T-helper 9 cell (primary cell): ENCODE data around the gene IL2RG.
A peak's percentile ranks its signal among the peaks of the same experiment; 100 is the strongest.

ENCODE experiments used
- DNase-seq: peaks from one replicate; pipeline ENCODE4 v3.0.0-alpha.2; 2020
- total RNA-seq, 2 donors: gene quantifications; one replicate each; lab custom pipeline; 2026; lab: John Stamatoyannopoulos, UW

The IL2RG gene
- 27.8 to 34.5 reads per million in 2 donors for total RNA-seq

DNA sequence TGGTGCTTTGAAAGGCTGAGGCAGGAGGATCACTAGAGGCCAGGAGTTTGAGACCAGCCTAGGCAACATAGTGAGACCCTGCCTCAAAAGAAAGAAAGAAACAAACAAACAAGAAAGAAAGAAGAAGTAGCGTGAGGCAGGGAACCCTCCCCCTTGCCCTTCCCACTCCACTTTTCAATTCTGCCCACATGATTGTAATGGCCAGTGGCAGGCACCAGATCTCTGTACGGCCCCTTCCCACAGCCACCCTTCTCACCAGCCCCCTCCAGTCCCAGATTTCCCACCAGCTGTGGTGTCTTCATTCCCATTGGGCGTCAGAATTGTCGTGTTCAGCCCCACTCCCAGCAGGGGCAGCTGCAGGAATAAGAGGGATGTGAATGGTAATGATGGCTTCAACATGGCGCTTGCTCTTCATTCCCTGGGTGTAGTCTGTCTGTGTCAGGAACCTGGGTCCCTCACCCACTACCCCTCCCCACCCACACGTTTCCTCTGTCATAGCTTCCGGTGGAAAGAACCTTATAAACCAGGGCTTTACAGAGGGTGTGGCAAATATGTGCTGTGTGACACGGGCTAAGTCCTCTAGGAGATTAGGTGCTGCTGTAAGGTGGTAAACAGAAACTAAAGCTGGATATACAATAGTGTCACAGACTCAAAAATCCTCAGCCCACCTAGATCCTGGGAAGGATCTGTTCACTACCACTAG, at the start of gene IL2RG:
Gene IL2RG (minus strand): TSS at position 437 of the 703 bp plus-strand sequence. CDS start 38 bp downstream, at position 399.
- peak; percentile 72 for DNase-seq

DNA sequence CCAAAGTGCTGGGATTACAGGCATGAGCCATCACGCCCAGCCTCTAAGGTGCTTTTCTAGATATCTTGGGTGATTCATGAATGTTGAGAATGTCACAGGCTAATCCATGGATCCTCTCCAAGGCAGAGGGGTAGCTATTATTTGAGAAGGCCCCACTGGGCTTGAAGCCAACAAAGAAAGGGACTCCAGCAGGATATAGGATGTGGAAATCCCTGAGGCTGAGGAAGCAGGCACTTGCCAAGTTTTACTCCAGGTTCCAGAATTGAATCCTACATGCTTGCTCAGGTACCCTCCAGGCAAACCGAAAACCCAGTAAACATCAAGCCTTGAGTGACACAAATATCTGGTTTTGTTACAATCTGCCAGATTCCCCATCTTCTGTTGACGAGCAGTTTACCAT, 49.1 kb upstream of the IL2RG start:
- DNase-seq: no peak

- no peak for DNase-seq
These were observed 48.0 kb upstream of the IL2RG start for GRCh38 chrX:71159335-71159734.

- no peak for DNase-seq
These were observed 47.2 kb upstream of the IL2RG start for GRCh38 chrX:71158603-71159002.

GRCh38 chrX:71154641-71155040, 43.3 kb upstream of the IL2RG start:
- DNase-seq: no peak

DNA sequence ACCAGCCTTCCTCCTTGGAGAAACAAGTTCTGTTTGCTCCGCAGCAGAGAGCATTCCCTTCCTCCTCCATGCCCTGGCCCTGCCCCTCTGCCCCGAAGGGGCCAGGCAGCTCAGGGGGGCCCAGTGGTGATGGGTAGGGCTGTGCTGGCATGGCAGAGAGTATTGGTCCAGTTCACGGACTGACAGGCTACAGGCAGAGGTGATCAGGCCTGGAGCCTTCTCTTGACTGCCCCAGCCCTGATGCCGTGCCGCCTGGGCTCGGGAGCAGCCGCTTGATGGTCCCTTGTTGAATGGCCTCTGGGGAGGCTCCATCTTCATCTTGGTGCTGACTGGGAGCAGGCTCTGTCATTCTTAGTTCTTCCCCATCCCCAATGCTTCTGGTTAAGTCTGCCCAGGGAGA, 42.8 kb upstream of the IL2RG start:
- no peak for DNase-seq

GRCh38 chrX:71151366-71151765, 40.0 kb upstream of the IL2RG start:
- no peak for DNase-seq

DNA sequence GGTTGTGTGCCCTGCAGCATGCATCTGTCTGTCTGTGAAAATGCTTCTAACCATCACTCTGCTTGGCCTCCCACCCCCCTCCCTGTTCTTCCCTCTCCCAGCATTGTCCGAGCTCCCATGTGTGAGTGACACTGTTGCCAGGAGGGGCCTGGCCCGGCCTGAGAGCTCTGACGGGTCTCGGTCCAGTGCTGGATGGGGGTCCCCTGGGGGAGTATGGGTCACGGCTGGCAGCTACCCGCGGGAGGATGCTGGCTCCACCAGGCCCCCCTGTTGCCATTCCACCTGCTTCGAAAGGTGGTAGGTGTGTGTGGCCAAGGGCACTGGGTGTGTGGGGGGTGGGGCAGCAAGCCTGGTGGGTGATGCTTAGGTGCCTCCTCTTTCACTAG, 36.9 kb upstream of the IL2RG start:
- DNase-seq: no peak

DNA sequence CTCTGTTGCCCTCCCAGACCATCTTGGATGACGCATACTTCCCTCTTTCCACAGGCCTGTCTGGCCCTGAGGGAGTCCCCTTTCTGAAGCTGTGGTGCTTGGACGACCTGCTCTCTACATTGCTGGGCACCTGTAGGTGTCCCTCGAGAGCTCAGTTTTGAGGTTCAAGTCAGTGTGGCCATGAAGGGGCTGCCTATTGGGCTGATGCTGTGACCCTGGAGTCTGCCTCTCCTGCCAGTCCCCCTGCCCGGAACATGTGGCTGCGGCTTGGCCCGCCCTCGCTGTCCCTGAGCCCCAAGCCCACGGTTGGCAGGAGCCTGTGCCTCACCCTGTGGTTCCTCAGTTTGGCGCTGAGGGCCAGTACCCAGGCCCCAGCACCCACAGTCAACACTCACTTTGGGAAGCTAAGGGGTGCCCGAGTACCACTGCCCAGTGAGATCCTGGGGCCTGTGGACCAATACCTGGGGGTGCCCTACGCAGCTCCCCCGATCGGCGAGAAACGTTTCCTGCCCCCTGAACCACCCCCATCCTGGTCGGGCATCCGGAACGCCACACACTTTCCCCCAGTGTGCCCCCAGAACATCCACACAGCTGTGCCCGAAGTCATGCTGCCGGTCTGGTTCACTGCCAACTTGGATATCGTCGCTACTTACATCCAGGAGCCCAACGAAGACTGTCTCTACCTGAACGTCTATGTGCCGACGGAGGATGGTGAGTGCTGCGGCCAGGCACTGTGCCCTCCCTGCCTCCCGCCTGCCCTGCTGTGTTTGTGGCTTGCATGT, 36.3 kb upstream of the IL2RG start:
- no peak for DNase-seq

DNA sequence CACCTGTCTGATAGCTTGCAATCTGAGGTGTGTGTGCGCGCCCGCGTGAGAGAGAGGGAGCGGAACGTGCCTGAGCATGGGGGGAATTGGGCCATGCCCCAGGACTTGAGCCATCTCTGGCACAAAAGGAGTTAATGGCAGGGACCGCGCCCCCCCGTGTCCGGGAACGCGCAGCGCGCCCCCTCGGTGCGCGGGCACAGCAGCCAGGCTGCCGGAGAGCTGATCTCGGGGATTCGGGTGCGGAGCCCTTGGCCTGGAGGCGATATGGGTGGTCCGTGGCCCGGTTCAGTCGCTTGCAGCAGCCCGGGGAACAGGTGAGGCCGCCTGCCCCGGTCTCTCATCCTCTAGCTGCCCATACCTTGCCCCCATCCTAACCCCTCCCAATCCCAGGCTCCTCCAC, 33.3 kb upstream of the IL2RG start, which contains the start of gene NLGN3:
Gene NLGN3 (plus strand): TSS at position 191 of the 400 bp plus-strand sequence. CDS start 2,909 bp downstream, outside the sequence.
- DNase-seq: no peak

DNA sequence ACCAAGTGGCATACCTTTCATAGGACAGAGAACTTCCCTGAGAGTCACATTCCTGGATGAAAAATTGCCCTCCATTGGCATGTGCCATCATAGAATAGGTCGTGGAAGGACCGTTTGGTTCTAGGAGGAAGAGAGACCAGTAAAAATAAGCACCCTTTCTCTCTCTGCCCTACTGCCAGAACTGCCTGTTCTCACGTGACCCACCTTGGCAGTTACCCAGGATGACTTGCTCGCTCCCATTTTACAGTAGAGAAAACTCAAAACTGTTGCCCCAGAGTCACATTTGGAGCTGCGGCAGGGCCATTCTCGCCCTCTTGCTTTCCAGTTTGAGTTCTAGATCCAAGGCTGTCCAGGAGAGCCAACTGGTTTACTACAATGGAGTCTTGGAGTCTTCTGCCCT, 32.1 kb upstream of the IL2RG start:
- DNase-seq: no peak

DNA sequence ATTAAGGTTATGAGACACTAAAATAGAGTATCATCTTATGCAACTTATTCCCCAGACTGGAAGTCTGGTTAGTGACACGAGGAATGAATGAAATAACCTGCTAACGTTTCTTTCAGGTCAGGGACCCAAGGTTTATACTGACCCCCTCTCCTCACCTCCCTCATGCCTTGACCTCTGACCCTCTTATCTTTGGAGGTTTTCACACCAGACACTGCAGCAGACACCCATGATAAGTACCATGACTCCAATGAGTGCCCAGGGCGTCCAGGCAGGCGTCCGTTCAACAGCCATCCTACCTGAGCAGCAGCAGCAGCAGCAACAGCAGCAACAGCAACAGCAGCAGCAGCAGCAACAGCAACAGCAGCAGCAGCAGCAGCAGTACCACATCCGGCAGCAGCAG, 29.1 kb upstream of the IL2RG start:
- DNase-seq: no peak

DNA sequence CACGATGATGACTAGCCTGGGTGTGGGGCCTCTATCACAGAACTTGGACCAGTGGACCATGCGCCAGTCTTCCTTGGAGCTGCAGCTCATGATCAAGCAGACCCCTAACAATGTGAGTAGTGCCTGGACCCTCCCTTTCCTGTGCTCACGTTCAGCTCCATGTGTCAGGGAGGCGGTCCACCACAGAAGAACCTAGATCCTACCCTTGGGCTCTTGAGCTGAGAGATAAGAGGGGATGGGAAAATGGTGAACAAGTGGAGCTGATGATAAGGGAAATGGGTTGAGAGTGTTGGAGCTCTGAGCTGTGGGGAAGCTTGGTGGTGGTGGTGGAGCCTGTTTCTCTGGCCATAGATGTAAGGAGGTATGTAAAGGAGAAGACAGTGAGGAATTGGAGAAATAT, 20.1 kb upstream of the IL2RG start:
- DNase-seq: no peak

- peak; percentile 76 for DNase-seq
These were observed 17.8 kb upstream of the IL2RG start for GRCh38 chrX:71128915-71129765.

DNA sequence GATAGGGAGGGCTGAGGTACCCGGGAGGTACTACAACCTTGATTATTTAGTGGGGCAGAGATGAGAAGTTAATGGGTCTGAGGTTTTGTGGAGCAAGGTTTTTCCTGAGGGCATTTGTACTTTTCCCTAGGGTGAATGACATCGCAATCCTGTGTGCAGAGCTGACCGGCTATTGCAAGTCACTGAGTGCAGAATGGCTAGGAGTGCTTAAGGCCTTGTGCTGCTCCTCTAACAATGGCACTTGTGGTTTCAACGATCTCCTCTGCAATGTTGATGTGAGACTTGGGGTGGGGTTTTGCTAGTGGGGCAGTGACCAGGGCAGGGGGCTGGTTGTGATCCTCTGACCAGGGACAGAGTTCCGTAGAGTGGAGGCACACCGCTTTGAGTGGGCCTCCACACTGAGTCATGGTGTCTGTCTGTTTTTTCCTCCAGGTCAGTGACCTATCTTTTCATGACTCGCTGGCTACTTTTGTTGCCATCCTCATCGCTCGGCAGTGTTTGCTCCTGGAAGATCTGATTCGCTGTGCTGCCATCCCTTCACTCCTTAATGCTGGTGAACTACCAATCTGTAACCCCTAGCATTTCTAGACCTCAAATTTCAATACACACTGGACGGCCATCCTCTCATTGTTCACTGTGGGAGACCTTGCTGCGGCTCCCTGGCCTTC, 16.9 kb upstream of the IL2RG start:
- no peak for DNase-seq

DNA sequence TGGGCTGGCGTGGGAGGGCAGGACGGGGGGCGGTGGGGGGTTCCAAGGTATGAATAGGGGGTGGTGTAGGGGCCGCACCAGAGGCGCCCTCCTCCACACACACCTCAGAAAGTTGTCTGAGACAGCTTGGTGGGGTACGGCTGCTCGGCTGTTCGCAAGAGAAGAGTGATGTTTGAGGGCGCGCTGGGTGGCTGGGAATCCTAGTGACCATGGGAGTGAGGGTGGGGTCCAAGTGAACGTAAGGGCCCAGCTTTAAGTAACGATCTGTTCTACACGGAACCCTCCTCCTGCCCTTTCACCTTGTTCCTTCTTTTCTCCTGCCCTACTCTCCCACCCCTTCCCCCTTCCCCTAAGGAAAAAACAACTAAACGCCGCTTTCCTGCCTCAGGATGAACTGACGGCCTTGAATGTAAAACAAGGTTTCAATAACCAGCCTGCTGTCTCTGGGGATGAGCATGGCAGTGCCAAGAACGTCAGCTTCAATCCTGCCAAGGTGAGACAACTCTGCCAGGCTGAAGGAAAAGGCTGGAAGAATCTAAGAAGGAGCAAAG, 7.7 kb upstream of the IL2RG start:
- DNase-seq: no peak

- DNase-seq: peak; percentile 67
These were observed 6.9 kb upstream of the IL2RG start, which contains the start of gene MED12 for GRCh38 chrX:71118032-71118984. Gene MED12 (plus strand): TSS chrX:71118596. CDS start chrX:71118755, 159 bp downstream.

- DNase-seq: no peak
These were observed 6.0 kb upstream of the IL2RG start for GRCh38 chrX:71117358-71117757.

GRCh38 chrX:71111921-71112431, 599 bp upstream of the IL2RG start:
- DNase-seq: peak; percentile 25

GRCh38 chrX:71109051-71109450, 2.3 kb downstream of the IL2RG start:
- no peak for DNase-seq
